ENCODE measurements around the gene ATP6V1C2.
A peak's percentile ranks its signal among the peaks of the same experiment; 100 is the strongest.
"Not testable (repeated sequence)": the region's sequence is repeated elsewhere in the genome, so short reads cannot be mapped to it uniquely, and the experiment has no call there.

Gene ATP6V1C2

DNA sequence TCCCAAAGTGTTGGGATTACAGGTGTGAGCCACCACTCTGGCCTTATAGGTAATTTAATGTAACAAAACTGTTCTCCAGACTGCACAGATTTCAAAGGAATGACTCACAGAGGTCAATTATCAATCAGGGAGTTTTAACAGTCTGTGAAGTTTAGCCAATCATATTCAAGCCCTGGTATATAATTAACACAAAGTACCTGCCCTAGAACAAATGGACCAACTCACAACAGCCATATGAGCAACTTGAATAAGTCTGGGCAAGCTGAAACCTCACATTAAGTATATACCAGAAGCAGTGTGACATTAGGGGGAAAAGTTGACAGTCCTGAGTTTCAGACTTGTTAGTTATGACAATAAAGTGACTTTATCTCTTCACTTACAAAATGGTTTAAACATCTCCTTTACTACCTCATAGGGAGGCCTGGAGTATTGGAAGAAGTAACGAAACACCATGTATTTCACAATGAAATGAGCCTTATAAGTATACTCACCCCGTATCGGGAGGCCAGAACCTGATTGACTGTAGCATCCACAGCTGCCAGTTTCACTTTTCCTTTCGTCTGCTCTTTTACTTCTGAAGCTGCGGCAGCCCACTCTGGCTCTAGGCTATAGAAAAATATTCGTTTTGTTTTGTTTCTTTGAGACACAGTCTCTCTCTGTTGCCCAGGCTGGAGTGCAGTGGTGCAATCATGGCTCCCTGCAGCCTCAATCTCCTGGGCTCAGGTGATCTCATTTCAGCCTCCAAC, 69.0 kb downstream of the ATP6V1C2 start:
- peak; percentile 10 to 50 for DNase-seq

DNA sequence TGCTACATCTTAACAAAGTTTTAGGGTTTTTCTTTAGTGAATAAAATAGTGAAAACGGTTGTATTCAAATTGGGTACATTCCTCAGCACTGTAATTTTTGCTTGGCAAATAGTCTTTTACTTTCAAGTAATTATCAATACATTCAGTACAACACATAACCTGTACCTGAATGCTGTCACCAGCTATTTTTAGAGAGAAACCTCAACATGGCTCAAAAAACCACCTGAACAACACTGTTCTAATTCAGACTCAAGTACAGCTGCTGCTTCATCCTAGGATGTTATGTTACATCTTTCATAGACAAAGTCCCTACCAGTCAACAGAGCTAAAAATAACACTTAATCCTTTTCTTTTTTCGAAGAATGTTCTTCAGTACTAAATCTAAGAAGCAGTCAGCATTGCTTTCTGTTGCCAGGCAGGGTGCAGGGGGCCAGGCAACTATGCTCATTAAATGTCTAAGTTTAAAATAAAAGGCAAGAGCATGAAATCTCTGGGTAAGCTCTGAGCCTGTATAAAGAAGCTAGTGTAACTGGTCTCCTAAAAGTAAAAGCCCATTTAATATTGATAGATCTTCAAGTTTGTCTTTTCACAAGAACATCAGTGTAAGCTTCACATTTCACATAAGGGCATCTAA, 70.7 kb downstream of the ATP6V1C2 start:
- DNase-seq = peak in 1 of 2 donors; percentile 41

DNA sequence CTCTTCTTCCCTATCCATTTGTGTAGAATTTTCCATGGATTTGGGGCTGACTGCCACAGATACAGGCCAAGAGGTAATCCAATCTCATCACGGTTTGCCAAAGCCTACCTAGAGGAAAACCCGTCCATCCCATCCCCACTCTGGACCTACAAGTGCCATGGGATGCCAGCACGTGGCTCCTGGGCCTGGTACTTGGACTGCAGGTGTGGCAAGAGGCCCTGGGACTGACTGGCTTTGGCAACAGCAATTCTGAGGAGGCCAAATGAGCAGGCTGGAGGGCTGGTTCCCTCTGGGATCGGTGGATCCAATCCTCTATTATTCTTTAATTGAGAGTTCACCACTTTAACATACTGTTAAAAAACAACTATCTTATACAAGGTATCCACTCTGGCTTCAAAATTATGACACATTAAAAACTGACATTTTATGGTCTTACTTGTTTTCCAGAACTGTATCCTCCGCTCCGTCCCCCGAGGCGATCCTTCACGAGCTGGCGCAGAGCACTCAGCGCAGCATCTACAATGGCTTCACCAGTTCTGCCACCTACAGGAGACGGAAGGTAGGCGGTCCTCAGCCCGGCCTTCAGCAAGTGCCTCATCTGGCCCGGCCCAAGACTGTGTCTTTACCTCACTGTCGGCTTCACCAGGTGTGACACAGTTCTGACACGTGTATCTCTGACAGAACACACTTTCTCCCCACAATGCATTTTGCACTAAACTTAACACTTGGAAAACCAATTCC, 71.4 kb downstream of the ATP6V1C2 start:
- no peak for DNase-seq

DNA sequence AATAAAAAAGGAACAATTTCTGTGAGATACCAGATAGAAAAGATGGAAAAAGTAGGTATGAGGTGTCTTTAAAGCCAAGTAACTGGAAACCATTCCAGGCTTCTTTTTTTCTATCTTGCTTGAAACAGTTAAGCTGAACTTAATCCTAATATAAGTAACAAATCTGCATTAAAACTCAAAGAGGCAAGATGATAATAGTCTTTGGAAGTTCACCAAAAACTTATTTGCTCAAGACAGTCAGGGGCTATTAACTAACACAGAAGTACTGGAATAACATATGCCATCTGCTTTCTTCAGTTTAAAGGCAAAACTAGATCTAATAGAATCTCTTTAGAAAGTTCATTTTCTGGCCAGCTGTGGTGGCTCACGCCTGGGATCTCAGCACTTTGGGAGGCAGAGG, 72.4 kb downstream of the ATP6V1C2 start:
- no peak for DNase-seq

DNA sequence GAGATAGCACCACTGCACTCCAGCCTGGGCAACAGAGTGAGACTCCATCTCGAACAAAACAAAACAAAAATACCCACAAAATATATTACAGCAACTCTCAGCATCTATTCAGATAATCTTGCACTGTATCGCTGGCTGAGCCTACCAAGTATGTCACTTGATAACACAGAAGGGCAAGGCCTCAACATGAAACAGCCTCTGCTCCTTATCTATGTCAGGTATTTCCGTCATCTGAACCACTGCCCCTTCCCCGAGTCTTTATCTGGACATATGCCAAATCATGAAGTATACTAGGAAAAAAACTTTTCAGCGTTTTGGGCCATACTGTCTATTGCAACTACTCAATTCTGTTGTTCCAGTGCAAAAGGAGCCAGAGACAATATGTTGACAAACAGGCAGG, 73.4 kb downstream of the ATP6V1C2 start:
- no peak for DNase-seq

DNA sequence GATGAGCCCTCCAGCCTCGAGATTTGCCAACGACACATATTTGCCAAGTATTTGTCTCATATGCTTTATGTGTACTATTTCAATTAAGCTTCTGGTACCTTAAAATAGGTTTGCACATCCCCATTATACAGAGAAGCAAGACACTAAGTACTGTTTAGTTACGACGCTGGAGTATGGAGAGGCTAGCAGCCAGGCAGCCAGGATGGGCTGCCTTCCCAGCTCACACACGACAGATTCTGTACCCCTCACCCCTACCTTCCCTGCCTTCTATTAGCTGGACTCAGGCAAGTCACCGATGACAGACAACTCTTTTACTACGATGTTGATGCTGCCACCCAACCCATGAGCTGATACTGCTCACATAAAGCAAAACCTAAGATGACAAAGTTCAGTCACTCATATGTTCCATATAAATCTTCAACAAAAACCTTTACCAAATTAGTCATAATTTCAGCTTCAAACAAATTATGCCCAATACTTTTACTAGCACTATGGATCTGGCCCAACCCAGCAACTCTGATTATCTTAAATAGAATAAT, 74.1 kb downstream of the ATP6V1C2 start:
- no peak for DNase-seq

DNA sequence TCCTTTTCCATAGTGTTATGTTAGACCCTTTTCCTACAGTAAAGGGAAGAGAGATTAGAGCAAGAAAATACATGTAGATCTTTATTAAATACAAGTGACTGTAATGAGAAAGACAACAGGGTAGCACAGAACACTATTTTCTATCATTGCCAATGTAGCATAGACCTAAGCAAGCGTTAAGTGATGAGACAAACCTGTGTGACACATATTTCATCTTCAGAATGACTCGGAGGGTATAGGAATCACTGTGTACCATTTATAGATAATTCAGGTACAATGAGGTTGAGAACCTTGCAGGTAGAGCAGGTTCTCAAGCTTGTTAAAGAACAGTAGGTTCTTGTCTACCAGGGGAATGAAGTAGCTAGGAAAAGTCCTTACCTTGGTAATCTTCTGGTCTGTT, 75.3 kb downstream of the ATP6V1C2 start:
- DNase-seq = no peak

DNA sequence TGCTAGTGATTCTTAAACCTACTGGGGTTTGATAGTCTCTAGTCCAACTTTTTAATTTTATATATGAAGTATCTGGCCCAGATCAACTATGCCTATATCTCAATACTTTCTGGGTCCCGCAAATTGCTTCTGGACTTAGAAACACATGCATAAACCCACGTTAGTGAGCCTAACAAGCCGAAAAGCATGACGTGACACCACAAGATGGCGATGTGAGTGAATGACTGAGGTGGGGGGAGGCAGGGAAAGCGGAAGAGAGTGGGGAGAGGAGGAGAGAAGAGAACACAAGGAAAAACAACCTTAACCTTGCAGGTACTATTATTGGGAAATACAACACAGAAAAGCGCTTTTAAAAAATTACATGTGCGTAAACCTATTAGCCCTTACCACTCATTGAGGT, 77.4 kb downstream of the ATP6V1C2 start:
- DNase-seq = no peak

DNA sequence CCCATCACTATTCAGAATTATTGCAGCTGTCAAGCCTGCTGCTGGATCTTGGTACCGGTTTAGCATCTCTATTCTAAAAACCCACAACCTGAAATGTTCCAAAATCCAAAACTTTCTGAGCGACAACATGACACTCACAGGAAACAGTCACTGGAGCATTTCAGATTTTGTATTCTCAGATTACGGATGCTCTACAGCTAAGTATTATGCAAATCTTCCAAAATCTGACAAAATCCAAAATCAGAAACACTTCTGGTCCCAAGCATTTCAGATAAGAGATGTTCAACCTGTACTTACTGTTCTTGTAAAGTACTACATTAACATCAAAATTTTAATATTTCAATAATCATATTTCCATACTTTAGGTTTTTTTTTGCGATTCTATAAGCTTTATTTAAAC, 78.7 kb downstream of the ATP6V1C2 start:
- DNase-seq = no peak

DNA sequence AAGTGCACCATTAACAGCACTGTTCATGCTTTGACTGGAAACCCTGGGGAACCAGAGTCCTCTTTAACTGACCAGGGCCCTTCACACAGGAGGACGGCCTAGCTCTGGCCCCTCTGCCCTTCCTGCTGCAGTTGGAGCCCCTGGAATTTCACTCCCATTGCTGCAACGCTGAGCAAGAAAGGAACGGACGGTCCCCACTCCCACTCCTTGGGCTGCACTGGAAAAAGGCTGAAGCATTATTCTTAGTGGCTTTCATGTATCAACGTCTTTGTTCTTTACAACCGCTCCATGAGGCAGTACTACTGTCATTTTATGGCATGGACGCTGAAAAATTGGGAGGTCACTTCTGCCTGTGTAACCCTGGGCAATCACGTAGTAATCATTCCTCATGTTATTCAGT, 81.2 kb downstream of the ATP6V1C2 start:
- DNase-seq = no peak

DNA sequence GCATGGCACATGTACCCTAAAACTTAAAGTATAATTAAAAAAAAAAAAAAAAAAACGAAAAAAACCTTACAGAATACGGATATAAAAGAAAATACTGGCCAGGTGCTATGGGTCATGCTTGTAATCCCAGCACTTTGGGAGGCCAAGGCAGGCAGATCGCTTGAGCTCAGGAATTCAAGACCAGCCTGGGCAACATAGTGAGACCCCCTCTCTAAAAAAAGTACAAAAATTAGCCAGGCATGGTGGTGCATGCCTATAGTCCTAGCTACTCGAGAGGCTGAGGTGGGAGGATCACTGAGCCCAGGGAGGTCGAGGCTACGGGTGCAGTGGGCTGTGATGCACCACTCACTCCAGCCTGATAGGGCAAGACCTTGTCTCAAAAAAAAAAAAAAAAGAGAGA, 84.6 kb downstream of the ATP6V1C2 start:
- DNase-seq = not testable (repeated sequence)

DNA sequence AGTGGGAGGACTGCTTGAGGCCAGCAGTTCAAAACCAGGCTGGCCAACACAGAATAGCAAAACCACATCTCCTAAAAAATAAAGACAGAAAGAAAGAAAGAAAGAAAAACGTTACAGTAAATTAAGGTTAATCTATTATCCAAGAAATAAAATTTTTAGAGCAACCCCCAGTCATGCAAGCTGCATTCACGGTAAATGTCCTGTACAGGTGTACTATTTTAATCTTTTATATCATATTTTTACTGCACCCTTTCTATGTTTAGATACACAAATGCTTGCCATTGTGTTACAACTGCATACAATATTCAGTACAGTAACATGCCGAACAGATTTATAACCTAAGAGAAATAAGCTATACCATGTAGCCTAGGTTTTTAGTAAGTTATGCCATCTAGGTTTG, 85.1 kb downstream of the ATP6V1C2 start:
- DNase-seq = no peak

DNA sequence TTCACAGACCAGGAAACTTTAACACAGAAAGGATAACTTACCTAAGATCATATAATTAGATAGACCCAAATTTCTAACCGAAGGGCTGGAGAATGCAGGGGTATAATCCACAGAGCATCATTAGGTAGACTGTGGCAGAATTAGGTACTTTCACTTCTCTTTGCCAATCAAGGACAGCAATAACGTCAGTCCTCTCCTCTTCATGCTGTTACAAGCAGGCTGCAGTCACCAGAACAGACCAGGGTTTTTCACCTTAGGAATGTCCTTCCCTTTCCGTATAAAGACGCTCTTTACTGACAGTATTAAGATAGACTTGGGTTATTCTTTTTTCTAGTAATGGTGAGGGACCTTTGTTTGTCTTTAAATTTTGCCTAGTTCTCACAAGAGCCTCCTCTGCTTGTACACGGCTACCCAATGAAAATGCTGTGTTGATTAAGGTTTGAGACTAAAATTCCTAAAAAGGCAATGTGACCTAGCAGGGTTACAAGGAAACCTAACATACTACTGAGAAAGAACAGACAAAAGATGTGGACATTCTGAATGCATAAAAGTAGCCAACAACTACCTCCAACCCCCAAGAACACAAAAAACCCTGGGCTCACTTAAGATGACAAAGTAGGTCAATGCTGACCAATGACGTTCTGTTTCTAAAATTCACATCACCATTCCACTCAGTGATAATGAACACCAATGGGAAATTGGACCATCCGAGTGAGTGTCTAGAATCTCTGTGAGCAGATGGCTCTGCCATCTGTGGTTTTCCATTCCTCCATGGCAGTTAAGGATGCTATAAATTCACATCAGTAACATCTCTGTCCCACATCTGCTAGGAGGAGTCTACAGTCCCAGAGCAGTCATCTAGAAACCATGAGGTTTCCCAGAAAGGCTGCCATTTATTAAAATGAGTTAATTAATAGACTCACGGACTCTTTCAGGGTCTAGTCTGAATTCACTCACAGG, 89.1 kb downstream of the ATP6V1C2 start:
- peak in 1 of 2 donors; percentile 48 for DNase-seq

DNA sequence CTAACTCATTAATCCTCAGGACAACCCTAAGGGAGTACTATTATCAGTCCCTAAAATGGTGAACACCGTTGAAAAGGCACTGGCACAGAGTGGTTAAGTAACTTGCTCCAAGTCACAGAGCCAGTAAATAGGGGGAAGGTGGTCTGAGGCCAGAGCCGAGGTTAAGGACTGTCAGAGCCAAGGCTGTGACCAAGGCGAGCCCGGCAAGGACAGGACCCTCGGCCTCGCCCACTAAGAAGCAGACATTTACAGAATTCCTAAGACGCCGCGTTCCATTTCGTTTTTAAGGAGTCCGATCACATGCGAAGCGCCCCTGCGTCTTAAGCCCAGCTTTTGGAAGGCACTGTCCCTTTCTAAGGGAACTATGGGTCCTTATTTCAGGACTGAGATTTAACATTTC, 90.1 kb downstream of the ATP6V1C2 start:
- no peak for DNase-seq

DNA sequence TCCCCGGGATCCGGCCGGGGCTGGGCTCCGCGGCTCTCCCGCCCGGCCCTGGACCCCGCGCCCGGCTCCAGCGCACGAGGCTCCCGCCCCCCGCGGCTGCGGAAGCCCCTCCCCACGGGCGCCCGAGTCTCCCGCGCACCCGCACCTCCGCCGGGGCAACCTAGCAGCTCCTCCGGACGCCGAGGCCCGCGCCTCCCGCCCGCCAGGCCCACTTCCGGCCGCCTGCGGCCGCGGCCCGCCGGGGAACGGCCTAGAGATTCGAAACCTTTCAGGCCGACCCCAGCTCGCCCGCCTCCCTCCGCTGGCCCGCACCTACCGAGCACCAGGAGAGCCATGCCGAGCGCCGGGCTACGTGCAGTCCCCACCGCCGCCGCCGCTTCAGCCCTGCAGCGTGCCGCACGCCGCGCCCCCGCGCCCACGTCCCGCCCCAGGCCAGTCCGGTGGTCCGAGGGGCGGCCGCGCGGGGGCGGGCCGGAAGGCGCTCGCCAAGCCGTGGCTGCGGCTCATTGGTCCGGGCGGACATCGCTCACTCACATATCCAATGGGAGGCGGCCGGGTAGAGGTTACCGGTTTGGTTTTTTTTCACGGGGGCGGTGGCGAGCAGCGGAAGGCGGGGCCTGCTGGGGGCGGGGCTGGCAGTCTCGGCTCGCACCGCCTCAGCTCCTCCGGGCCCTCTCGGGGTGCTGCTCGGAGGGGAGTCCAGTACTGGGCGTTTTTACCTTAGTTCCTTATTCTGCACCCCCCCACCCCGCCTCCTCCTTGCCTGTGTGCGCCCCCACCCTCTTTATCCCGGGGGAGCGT, 91.1 kb downstream of the ATP6V1C2 start, which contains the start of gene PDIA6:
TSS of gene PDIA6 (minus strand) at position 424 of the 801 bp plus-strand sequence. CDS start at position 335, 89 bp downstream.
- DNase-seq = peak; percentile 95

DNA sequence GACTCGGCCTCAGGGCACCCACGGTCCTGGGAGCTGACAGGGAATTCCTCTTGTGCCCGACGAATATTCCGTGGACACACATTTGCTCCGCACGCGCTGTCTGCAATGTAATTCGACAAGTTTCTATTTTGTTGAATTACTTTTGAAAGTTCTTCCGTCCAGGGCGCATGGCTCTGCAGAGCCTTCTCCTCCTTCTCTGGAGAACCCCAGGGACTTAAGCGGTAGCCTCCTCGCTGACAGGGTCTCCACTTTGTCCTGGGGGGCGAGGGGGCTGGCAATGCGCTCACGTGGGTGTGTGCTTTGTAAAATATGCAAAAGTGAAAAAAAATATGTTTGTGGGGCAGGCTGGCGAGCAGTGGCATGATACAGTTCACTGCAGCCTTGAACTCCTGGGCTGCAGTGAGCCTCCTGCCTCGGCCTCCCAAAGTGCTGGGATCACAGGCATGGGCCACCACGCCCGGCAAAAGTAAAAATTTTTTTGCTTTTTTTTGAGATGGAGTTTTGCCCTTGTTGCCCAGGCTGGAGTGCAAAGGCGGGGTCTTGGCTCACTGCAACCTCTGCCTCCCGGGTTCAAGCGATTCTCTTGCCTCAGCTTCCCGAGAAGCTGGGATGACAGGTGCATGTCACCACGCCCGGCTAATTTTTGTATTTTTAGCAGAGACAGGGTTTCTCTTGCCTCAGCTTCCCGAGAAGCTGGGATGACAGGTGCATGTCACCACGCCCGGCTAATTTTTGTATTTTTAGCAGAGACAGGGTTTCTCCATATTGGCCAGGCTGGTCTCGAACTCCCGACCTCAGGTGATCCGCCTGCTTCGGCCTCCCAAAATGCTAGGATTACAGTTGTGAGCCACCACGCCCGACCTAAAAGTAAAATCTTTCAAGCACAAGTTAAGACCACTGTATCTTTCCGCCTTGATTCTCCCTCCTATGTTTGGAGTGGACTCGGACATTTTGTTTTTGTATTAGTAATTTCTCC, 92.0 kb downstream of the ATP6V1C2 start:
- DNase-seq = not testable (repeated sequence)

DNA sequence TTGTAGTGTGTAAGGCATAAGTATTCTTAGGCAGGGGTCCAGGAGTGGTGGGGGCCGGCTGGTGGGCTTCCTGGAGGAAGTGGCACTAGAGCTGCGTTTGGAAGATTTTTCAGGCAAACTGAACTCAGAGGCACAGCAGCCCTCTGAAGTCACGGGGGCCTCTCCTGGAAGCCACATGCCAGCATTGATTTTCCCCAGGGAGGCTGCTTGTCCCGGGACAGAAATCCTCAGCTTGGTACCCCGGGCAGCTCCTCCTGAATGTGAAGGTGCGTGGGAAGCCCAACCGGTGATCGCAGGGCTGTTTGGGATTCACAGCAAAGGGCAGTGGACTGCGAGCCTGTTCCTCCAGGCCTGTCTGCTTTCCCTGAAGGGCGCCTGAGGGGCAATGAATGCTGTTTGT, 92.7 kb downstream of the ATP6V1C2 start:
- DNase-seq = no peak

DNA sequence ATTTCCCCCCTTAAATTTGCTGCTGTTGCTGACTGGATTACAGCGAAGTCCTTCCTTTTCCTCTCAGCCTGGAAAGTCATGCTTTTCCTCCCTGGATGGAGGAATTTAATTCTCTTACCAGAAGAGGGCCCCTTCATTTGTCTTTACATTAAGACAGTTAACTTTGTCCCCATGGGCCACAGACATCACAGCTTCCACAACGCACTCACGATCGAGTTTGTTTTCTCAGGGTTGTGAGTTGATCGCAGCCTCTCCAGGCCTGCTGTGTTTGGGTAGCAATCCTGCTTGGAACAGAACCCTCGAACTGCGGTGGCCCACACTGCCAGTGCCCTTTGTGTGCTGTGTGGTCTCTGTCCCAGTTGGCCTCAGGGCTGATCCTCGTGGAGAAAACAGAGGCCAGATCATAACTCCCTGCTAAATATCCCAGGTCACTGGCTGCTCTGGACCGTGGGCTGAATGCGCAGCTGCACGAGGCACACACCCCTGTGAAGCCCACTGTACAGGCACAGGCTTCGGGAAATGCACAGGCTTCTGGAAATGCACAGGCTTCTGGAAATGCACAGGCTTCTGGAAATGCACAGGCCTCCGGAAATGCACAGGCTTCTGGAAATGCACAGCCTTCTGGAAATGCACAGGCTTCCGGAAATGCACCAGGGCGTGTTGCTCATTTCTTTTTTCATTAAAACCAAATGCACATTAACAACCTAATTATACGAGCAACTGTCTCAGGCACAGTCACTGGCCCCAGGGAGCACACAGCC, 93.3 kb downstream of the ATP6V1C2 start:
- no peak for DNase-seq

DNA sequence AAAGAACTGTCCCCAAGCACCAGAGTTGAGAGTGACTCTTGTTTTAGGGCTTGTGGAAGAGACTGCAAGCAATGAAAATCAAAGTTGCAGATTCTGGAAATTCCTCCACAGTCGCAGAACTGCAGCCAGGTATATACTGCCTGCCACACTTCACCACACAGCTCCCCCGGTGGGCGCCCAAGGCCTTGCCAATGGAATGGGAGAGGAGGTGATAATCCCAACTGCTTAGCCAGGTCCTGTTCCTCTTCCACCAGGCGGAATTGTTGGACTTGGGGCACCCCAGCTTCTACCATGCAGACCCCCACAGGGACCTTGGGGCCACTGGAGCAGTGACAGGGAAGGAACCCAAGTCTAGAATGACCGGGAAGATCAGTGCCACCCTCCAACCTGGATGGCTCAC, 96.0 kb downstream of the ATP6V1C2 start:
- DNase-seq = no peak

Measured in CD4-positive, alpha-beta T cell treated with Interleukin-1 beta for 1 hour (primary cell).